K562 (cell line): ENCODE results near the gene UBAC2. TPM values are rescaled to one million over a fixed set of nuclear protein-coding genes. Genes with fewer than 3 reads are reported as not detected.

ENCODE experiments used
- ATAC-seq: fragments of 200-7000 bp; cut with Tn5 transposase; 3 replicates; pipeline ENCODE4 v1.9.1; 2020; ENCODE audit warnings: moderate library complexity
- BruUV-seq: library from RNA; stranded (reverse); fragments of 400-500 nt; replicated peaks from 2 replicates; lab custom pipeline; 2021; lab: Mats Ljungman, UMichigan
- CTCF ChIA-PET: fragments of 300-600 bp; formaldehyde crosslinking; extraction: SDS; loops from one replicate; lab custom pipeline; 2021; ENCODE audit warnings: low intra/inter-chr PET ratio; lab: Yijun Ruan, JAX
- POLR2A ChIA-PET: fragments of 300-600, 350-650 bp; sonication (Branson Sonifier 250); formaldehyde crosslinking; extraction: SDS; loops from one replicate; lab custom pipeline; 2021; ENCODE audit warnings: antibody characterized with exemption, inconsistent platforms; lab: Yijun Ruan, JAX
- DNase-seq, 4 experiments: peaks; one replicate each; pipeline versions ENCODE4 v3.0.0 to v3.0.0-alpha.2; 2011 to 2018; ENCODE audit warnings: low spot score in 3 of 4, mixed read lengths in 3 of 4; ENCODE audit errors: extremely low read depth in 1 of 4
- FAIRE-seq: peaks from 2 replicates; lab custom pipeline; 2011; peaks lifted over from hg19 to GRCh38; lab: Jason Lieb, UNC
- H2AFZ ChIP-seq: 2 replicates; pipeline ENCODE4 v1.6.0; 2011; ENCODE audit warnings: low read depth, low read length, control low read depth, inconsistent platforms
- H3K27ac ChIP-seq: fragments of 200-600 bp; 3 replicates; pipeline ENCODE4 v1.8.0; 2011; ENCODE audit warnings: low read depth, mild to moderate bottlenecking, control low read depth, inconsistent platforms, low read length, moderate library complexity, mixed read lengths; ENCODE audit errors: extremely low read depth
- H3K27me3 ChIP-seq, 2 experiments: fragments of 300-600 bp in 1 of 2; 2 replicates in 1 of 2; 3 replicates in 1 of 2; pipeline versions ENCODE4 v1.6.0 to v1.8.0; 2011; ENCODE audit warnings: inconsistent platforms in 2 of 2, low read length in 2 of 2, mild to moderate bottlenecking in 1 of 2, mixed read lengths in 1 of 2, moderate library complexity in 1 of 2; ENCODE audit not compliant: control insufficient read depth in 2 of 2, insufficient read depth in 2 of 2
- H3K36me3 ChIP-seq: fragments of 300-600 bp; 3 replicates; pipeline ENCODE4 v1.8.0; 2011; ENCODE audit warnings: mild to moderate bottlenecking, low read length, inconsistent platforms; ENCODE audit not compliant: control insufficient read depth, insufficient read depth
- H3K4me1 ChIP-seq, 2 experiments: fragments of 200-600 bp in 1 of 2; replicated peaks in 1 of 2; 2 replicates in 1 of 2; 3 replicates in 1 of 2; pipeline versions ENCODE4 v1.5.1 to v1.8.0; 2011; ENCODE audit warnings: inconsistent platforms in 2 of 2, low read length in 2 of 2, mild to moderate bottlenecking in 1 of 2, mixed read lengths in 1 of 2, moderate library complexity in 1 of 2; ENCODE audit not compliant: control insufficient read depth in 2 of 2, insufficient read depth in 2 of 2
- H3K4me2 ChIP-seq: 2 replicates; pipeline ENCODE4 v1.6.1; 2011; ENCODE audit warnings: low read length, control low read depth, inconsistent platforms, mixed read lengths; ENCODE audit not compliant: insufficient read depth
- H3K4me3 ChIP-seq: fragments of 200-600 bp; sonication (generic), shearing (Covaris generic); 2 replicates; pipeline ENCODE4 v1.5.1; 2016; ENCODE audit warnings: control low read depth, inconsistent platforms
- H3K79me2 ChIP-seq: fragments of 200-600 bp; 3 replicates; pipeline ENCODE4 v1.8.0; 2011; ENCODE audit warnings: low read length, inconsistent platforms; ENCODE audit not compliant: control insufficient read depth, insufficient read depth
- H3K9ac ChIP-seq, 2 experiments: 2 replicates each; pipeline versions ENCODE4 v1.6.0 to v1.6.1; 2011; ENCODE audit warnings: low read depth in 2 of 2, low read length in 2 of 2, control low read depth in 1 of 2, inconsistent platforms in 1 of 2, mild to moderate bottlenecking in 1 of 2, mixed read lengths in 1 of 2; ENCODE audit not compliant: insufficient read depth in 1 of 2
- H3K9me1 ChIP-seq: one replicate; pipeline ENCODE4 v1.6.0; 2011; ENCODE audit warnings: inconsistent platforms, mild to moderate bottlenecking, low read length, moderate library complexity; ENCODE audit not compliant: control insufficient read depth, insufficient read depth
- H3K9me3 ChIP-seq: replicated peaks from 2 replicates; pipeline ENCODE4 v1.5.1; 2011; ENCODE audit warnings: low read depth, low read length, inconsistent platforms; ENCODE audit not compliant: control insufficient read depth, insufficient read depth
- H4K20me1 ChIP-seq: replicated peaks from 2 replicates; pipeline ENCODE4 v1.6.1; 2011; ENCODE audit warnings: low read length, inconsistent platforms, mixed read lengths; ENCODE audit not compliant: control insufficient read depth, insufficient read depth
- CTCFL ChIP-seq: IDR thresholded peaks from 2 replicates; pipeline ENCODE4 v1.6.1; 2011; ENCODE audit warnings: borderline replicate concordance, low read depth, mild to moderate bottlenecking, moderate library complexity, low read length; ENCODE audit not compliant: insufficient read depth, poor library complexity, severe bottlenecking
- NR0B1 ChIP-seq: fragments of 450-650 bp; IDR thresholded peaks from one replicate; pipeline ENCODE4 v1.6.1; 2018; ENCODE audit warnings: mild to moderate bottlenecking, moderate library complexity; ENCODE audit not compliant: partially characterized antibody
- ZBED1 ChIP-seq: IDR thresholded peaks from 2 replicates; pipeline ENCODE4 v1.6.1; 2014
- ZNF316 ChIP-seq: fragments of 450-650 bp; IDR thresholded peaks from 2 replicates; pipeline ENCODE4 v1.6.1; 2016
- WGBS: fragments of 100-300 bp; shearing (Covaris generic); methylation state at CpG from one replicate; pipeline ENCODE4 v1.1.6; 2016; ENCODE audit warnings: low coverage, mixed read lengths; ENCODE audit not compliant: insufficient coverage; ENCODE audit errors: missing lambda C conversion rate; 5-methylcytosine and 5-hydroxymethylcytosine counted together
- in situ Hi-C: fragments of 300-500 bp; cut with MboI; formaldehyde crosslinking; loops from 4 replicates; pipeline ENCODE4 v1.15.0; 2018; ENCODE audit warnings: inconsistent platforms, mixed read lengths
- intact Hi-C: fragments of 100-400 bp; cut with micrococcal nuclease; formaldehyde crosslinking; loops from 2 replicates; pipeline ENCODE4 v1.14.2; 2022
- polyA plus RNA-seq, 8 experiments: library from polyadenylated mRNA; depleted of rRNA in 4 of 8; stranded (reverse) in 5 of 8; unstranded in 3 of 8; fragments of >200 nt; fragmentation: Nextera tagmentation in 2 of 8; fragmentation: Illumina TruSeq in 1 of 8; extraction: Ambion mirVana in 2 of 8; extraction: Trizol in 1 of 8; gene quantifications; 2 replicates each; pipeline versions ENCODE4 v1.2.1 to v1.2.3, GENCODE V29; 2011 to 2014; ENCODE audit warnings: inconsistent platforms in 1 of 8, missing spikeins in 1 of 8
- total RNA-seq, 7 experiments: library from RNA; depleted of rRNA in 6 of 7; stranded (reverse); fragments of >200 nt in 6 of 7; fragmentation: Illumina TruSeq in 2 of 7; extraction: Trizol in 2 of 7; gene quantifications; 2 replicates each; pipeline versions ENCODE4 v1.2.1 to v1.2.3, GENCODE V29; 2011 to 2021; ENCODE audit warnings: low replicate concordance in 1 of 7
- TF ChIP-seq, protein P1 (sequence below): sonication (generic); formaldehyde crosslinking; IDR thresholded peaks from 2 replicates; pipeline ENCODE4 v1.8.0; 2022; ENCODE audit warnings: mild to moderate bottlenecking, missing genetic modification reagents, borderline replicate concordance

Gene UBAC2
- total and polyA plus RNA-seq, 9 of the 15 experiments (the other 6 are each of a cell fraction or from before 2014, with no cell fraction given) = 6.0 to 84.1 (median 32.3) TPM

DNA sequence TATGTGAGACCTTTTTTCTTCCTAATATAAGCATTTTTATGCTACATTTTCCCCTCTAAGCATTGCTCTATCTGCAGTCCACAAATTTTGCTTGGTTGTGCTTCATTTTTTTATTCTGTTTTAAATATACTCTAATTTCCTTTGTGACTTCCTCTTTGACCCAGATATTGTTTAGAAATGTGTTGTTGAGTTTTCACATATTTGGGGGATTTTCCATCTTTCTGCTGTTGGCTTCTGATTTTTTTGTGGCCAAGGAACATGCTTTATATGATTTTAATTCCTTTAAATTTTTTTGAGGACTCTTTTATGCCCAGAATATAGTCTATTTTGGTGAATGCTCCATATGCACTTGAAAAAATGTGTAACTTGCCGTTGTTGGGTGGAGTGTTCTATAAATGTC is 22.9 kb downstream of the UBAC2 start:
- no peak for TF ChIP-seq ZNF316
- no peak for TF ChIP-seq CTCFL
- no peak for TF ChIP-seq NR0B1
- TF ChIP-seq ZBED1 = no peak
- TF ChIP-seq, protein P1, sequence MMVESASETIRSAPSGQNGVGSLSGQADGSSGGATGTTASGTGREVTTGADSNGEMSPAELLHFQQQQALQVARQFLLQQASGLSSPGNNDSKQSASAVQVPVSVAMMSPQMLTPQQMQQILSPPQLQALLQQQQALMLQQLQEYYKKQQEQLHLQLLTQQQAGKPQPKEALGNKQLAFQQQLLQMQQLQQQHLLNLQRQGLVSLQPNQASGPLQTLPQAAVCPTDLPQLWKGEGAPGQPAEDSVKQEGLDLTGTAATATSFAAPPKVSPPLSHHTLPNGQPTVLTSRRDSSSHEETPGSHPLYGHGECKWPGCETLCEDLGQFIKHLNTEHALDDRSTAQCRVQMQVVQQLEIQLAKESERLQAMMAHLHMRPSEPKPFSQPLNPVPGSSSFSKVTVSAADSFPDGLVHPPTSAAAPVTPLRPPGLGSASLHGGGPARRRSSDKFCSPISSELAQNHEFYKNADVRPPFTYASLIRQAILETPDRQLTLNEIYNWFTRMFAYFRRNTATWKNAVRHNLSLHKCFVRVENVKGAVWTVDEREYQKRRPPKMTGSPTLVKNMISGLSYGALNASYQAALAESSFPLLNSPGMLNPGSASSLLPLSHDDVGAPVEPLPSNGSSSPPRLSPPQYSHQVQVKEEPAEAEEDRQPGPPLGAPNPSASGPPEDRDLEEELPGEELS (CRISPR knock-in tag) = no peak
- no peak overlapping the region for H3K4me3 ChIP-seq
- CTCF ChIA-PET = no interaction called here
- no peak overlapping the region for H2AFZ ChIP-seq
- FAIRE-seq = no peak
- DNase-seq = no peak
- no TSS peak for BruUV-seq
- intact Hi-C loops = no loop called here
- WGBS = 29% methylated on average over 1 of the region's 1 CpG
- peaks cover 95% of the 10 kb centered on the region for H3K79me2 ChIP-seq
- no peak overlapping the region for H3K9ac ChIP-seq
- ATAC-seq = no peak
- H3K27ac ChIP-seq = no peak overlapping the region
- in situ Hi-C loops = no loop called here
- H4K20me1 ChIP-seq = peaks cover 16% of the 10 kb centered on the region; the same call in 1 of the 2 replicates
- peaks cover 15% of the 10 kb centered on the region; the same call in 1 of the 3 replicates for H3K36me3 ChIP-seq
- peaks cover under 1 to 8% of the 10 kb centered on the region in 2 experiments; a peak in 3 of 5 replicates for H3K4me1 ChIP-seq
- H3K27me3 ChIP-seq = no peaks in the 10 kb centered on the region
- POLR2A ChIA-PET = no interaction called here
- no peaks in the 10 kb centered on the region for H3K9me3 ChIP-seq
- no peaks in the 10 kb centered on the region for H3K9me1 ChIP-seq
- no peak overlapping the region for H3K4me2 ChIP-seq
